K562 (cell line): Measurements from ENCODE around the gene EAF1. TPM values are rescaled to one million over a fixed set of nuclear protein-coding genes. Genes with fewer than 3 reads are reported as not detected.
"Not testable (repeated sequence)": the region's sequence is repeated elsewhere in the genome, so short reads cannot be mapped to it uniquely, and the experiment has no call there.

Experiments
- ATAC-seq: fragments of 200-7000 bp; cut with Tn5 transposase; 3 replicates; pipeline ENCODE4 v1.9.1; 2020; ENCODE audit warnings: moderate library complexity
- BruUV-seq: library from RNA; stranded (reverse); fragments of 400-500 nt; replicated peaks from 2 replicates; lab custom pipeline; 2021; lab: Mats Ljungman, UMichigan
- CTCF ChIA-PET: fragments of 300-600 bp; formaldehyde crosslinking; extraction: SDS; loops from one replicate; lab custom pipeline; 2021; ENCODE audit warnings: low intra/inter-chr PET ratio; lab: Yijun Ruan, JAX
- POLR2A ChIA-PET: fragments of 300-600, 350-650 bp; sonication (Branson Sonifier 250); formaldehyde crosslinking; extraction: SDS; loops from one replicate; lab custom pipeline; 2021; ENCODE audit warnings: antibody characterized with exemption, inconsistent platforms; lab: Yijun Ruan, JAX
- DNase-seq, 4 experiments: peaks; one replicate each; pipeline versions ENCODE4 v3.0.0 to v3.0.0-alpha.2; 2011 to 2018; ENCODE audit warnings: low spot score in 3 of 4, mixed read lengths in 3 of 4; ENCODE audit errors: extremely low read depth in 1 of 4
- FAIRE-seq: peaks from 2 replicates; lab custom pipeline; 2011; peaks lifted over from hg19 to GRCh38; lab: Jason Lieb, UNC
- H2AFZ ChIP-seq: 2 replicates; pipeline ENCODE4 v1.6.0; 2011; ENCODE audit warnings: low read depth, low read length, control low read depth, inconsistent platforms
- H3K27ac ChIP-seq: fragments of 200-600 bp; 3 replicates; pipeline ENCODE4 v1.8.0; 2011; ENCODE audit warnings: low read depth, mild to moderate bottlenecking, control low read depth, inconsistent platforms, low read length, moderate library complexity, mixed read lengths; ENCODE audit errors: extremely low read depth
- H3K27me3 ChIP-seq, 2 experiments: fragments of 300-600 bp in 1 of 2; 2 replicates in 1 of 2; 3 replicates in 1 of 2; pipeline versions ENCODE4 v1.6.0 to v1.8.0; 2011; ENCODE audit warnings: inconsistent platforms in 2 of 2, low read length in 2 of 2, mild to moderate bottlenecking in 1 of 2, mixed read lengths in 1 of 2, moderate library complexity in 1 of 2; ENCODE audit not compliant: control insufficient read depth in 2 of 2, insufficient read depth in 2 of 2
- H3K36me3 ChIP-seq: fragments of 300-600 bp; 3 replicates; pipeline ENCODE4 v1.8.0; 2011; ENCODE audit warnings: mild to moderate bottlenecking, low read length, inconsistent platforms; ENCODE audit not compliant: control insufficient read depth, insufficient read depth
- H3K4me1 ChIP-seq, 2 experiments: fragments of 200-600 bp in 1 of 2; replicated peaks in 1 of 2; 2 replicates in 1 of 2; 3 replicates in 1 of 2; pipeline versions ENCODE4 v1.5.1 to v1.8.0; 2011; ENCODE audit warnings: inconsistent platforms in 2 of 2, low read length in 2 of 2, mild to moderate bottlenecking in 1 of 2, mixed read lengths in 1 of 2, moderate library complexity in 1 of 2; ENCODE audit not compliant: control insufficient read depth in 2 of 2, insufficient read depth in 2 of 2
- H3K4me2 ChIP-seq: 2 replicates; pipeline ENCODE4 v1.6.1; 2011; ENCODE audit warnings: low read length, control low read depth, inconsistent platforms, mixed read lengths; ENCODE audit not compliant: insufficient read depth
- H3K4me3 ChIP-seq: fragments of 200-600 bp; sonication (generic), shearing (Covaris generic); 2 replicates; pipeline ENCODE4 v1.5.1; 2016; ENCODE audit warnings: control low read depth, inconsistent platforms
- H3K79me2 ChIP-seq: fragments of 200-600 bp; 3 replicates; pipeline ENCODE4 v1.8.0; 2011; ENCODE audit warnings: low read length, inconsistent platforms; ENCODE audit not compliant: control insufficient read depth, insufficient read depth
- H3K9ac ChIP-seq, 2 experiments: 2 replicates each; pipeline versions ENCODE4 v1.6.0 to v1.6.1; 2011; ENCODE audit warnings: low read depth in 2 of 2, low read length in 2 of 2, control low read depth in 1 of 2, inconsistent platforms in 1 of 2, mild to moderate bottlenecking in 1 of 2, mixed read lengths in 1 of 2; ENCODE audit not compliant: insufficient read depth in 1 of 2
- H3K9me1 ChIP-seq: one replicate; pipeline ENCODE4 v1.6.0; 2011; ENCODE audit warnings: inconsistent platforms, mild to moderate bottlenecking, low read length, moderate library complexity; ENCODE audit not compliant: control insufficient read depth, insufficient read depth
- H3K9me3 ChIP-seq: replicated peaks from 2 replicates; pipeline ENCODE4 v1.5.1; 2011; ENCODE audit warnings: low read depth, low read length, inconsistent platforms; ENCODE audit not compliant: control insufficient read depth, insufficient read depth
- H4K20me1 ChIP-seq: replicated peaks from 2 replicates; pipeline ENCODE4 v1.6.1; 2011; ENCODE audit warnings: low read length, inconsistent platforms, mixed read lengths; ENCODE audit not compliant: control insufficient read depth, insufficient read depth
- FOXP4 ChIP-seq: sonication (generic); formaldehyde crosslinking; IDR thresholded peaks from 2 replicates; pipeline ENCODE4 v1.8.0; 2022; ENCODE audit warnings: mild to moderate bottlenecking, missing genetic modification reagents, borderline replicate concordance
- RREB1 ChIP-seq: fragments of 250-450 bp; sonication (Bioruptor Pico); IDR thresholded peaks from 2 replicates; pipeline ENCODE4 v1.4.0; 2020
- ZC3H8 ChIP-seq: fragments of 450-650 bp; IDR thresholded peaks from 2 replicates; pipeline ENCODE4 v1.6.1; 2017
- whole genome bisulfite sequencing: fragments of 100-300 bp; shearing (Covaris generic); methylation state at CpG from one replicate; pipeline ENCODE4 v1.1.6; 2016; ENCODE audit warnings: low coverage, mixed read lengths; ENCODE audit not compliant: insufficient coverage; ENCODE audit errors: missing lambda C conversion rate; 5-methylcytosine and 5-hydroxymethylcytosine counted together
- in situ Hi-C: fragments of 300-500 bp; cut with MboI; formaldehyde crosslinking; loops from 4 replicates; pipeline ENCODE4 v1.15.0; 2018; ENCODE audit warnings: inconsistent platforms, mixed read lengths
- intact Hi-C: fragments of 100-400 bp; cut with micrococcal nuclease; formaldehyde crosslinking; loops from 2 replicates; pipeline ENCODE4 v1.14.2; 2022
- polyA plus RNA-seq, 8 experiments: library from polyadenylated mRNA; depleted of rRNA in 4 of 8; stranded (reverse) in 5 of 8; unstranded in 3 of 8; fragments of >200 nt; fragmentation: Nextera tagmentation in 2 of 8; fragmentation: Illumina TruSeq in 1 of 8; extraction: Ambion mirVana in 2 of 8; extraction: Trizol in 1 of 8; gene quantifications; 2 replicates each; pipeline versions ENCODE4 v1.2.1 to v1.2.3, GENCODE V29; 2011 to 2014; ENCODE audit warnings: inconsistent platforms in 1 of 8, missing spikeins in 1 of 8
- total RNA-seq, 7 experiments: library from RNA; depleted of rRNA in 6 of 7; stranded (reverse); fragments of >200 nt in 6 of 7; fragmentation: Illumina TruSeq in 2 of 7; extraction: Trizol in 2 of 7; gene quantifications; 2 replicates each; pipeline versions ENCODE4 v1.2.1 to v1.2.3, GENCODE V29; 2011 to 2021; ENCODE audit warnings: low replicate concordance in 1 of 7

Gene EAF1
- total and polyA plus RNA-seq, 9 of the 15 experiments (the other 6 are each of a cell fraction or from before 2014, with no cell fraction given): 7.0 to 26.8 (median 20.4) TPM

DNA sequence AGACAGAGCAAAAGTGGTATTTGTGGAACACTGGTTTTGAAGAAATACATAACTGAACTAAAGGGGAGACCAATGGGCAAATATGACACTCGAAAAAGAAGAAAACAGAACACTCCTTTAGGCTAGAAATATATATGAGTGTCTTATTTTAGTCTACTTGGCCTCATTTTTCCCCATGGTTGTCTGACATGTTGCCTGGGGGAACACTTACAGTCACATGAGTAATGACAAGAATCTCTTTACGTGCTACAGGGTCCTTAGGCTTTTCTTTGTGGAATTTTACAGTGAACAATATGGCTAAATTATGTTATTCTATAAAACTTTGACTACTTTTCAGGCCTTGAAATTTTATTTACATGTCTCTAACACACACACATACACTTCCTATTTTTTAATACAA lies 17.6 kb upstream of the EAF1 start (continued):
- TF ChIP-seq RREB1 (CRISPR knock-in tag) (no peak), ZC3H8 (no peak), FOXP4 (CRISPR knock-in tag) (no peak)

DNA sequence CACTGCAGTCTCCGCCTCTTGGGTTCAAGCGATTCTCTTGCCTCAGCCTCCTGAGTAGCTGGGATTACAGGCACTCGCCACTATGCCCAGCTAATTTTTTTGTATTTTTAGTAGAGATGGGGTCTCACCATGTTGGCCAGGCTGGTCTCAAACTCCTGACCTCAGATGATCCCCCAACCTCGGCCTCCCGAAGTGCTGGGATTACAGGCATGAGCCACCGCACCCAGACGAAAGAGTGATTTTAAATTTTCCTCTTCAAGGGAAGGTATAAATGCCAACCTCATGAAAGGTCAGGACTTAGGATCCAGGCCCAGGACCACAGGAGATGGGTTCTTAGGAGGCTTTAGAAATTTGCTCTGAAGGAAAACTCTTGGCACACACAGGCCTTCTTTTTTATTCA lies 16.4 kb upstream of the EAF1 start:
- H3K9me1 ChIP-seq, H3K27me3 ChIP-seq, intact Hi-C loops, H2AFZ ChIP-seq, BruUV-seq, DNase-seq, H3K4me3 ChIP-seq, H3K9me3 ChIP-seq, H3K79me2 ChIP-seq, in situ Hi-C loops, H3K9ac ChIP-seq, FAIRE-seq, H3K4me2 ChIP-seq, H4K20me1 ChIP-seq, ATAC-seq, CTCF ChIA-PET, POLR2A ChIA-PET, H3K4me1 ChIP-seq, H3K27ac ChIP-seq: not testable (repeated sequence)
- 88% methylated on average over 6 of the region's 7 CpGs for WGBS
- peaks cover 44% of the 10 kb centered on the region; the same call in 2 of the 3 replicates for H3K36me3 ChIP-seq
